HEK293 (cell line): ENCODE results near the gene DCANP1.

Experiments
- CTCF ChIA-PET: fragments of 350-600 bp; formaldehyde crosslinking; extraction: SDS; loops from one replicate; lab custom pipeline; 2021; ENCODE audit warnings: antibody characterized with exemption; lab: Yijun Ruan, JAX
- POLR2A ChIA-PET: fragments of 300-600 bp; formaldehyde crosslinking; extraction: SDS; loops from one replicate; lab custom pipeline; 2020; ENCODE audit warnings: antibody characterized with exemption, inconsistent platforms; lab: Yijun Ruan, JAX
- H3K27ac ChIP-seq: fragments of 200-500 bp; sonication (Bioruptor generic); 2 replicates; pipeline ENCODE4 v1.5.1; 2014; ENCODE audit warnings: low read depth, low read length, control low read depth, inconsistent platforms; ENCODE audit errors: extremely low read depth
- H3K36me3 ChIP-seq, 2 experiments: fragments of 200-500 bp in 1 of 2; sonication (Bioruptor generic) in 1 of 2; 1 replicate in 1 of 2; 2 replicates in 1 of 2; pipeline ENCODE4 v1.5.1; 2014 to 2017; ENCODE audit warnings: inconsistent platforms in 2 of 2, low read length in 2 of 2; ENCODE audit not compliant: control insufficient read depth in 2 of 2, insufficient read depth in 1 of 2
- H3K4me1 ChIP-seq: fragments of 200-500 bp; sonication (Bioruptor generic); 2 replicates; pipeline ENCODE4 v1.5.1; 2014; ENCODE audit warnings: mild to moderate bottlenecking, low read length, inconsistent platforms; ENCODE audit not compliant: control insufficient read depth, insufficient read depth
- H3K4me3 ChIP-seq: 2 replicates; pipeline ENCODE4 v1.5.1; 2011; ENCODE audit warnings: low read depth, mild to moderate bottlenecking, control low read depth, low read length, moderate library complexity
- H3K9me3 ChIP-seq: fragments of 200-500 bp; sonication (Bioruptor generic); 2 replicates; pipeline ENCODE4 v1.5.1; 2014; ENCODE audit warnings: low read depth, low read length, inconsistent platforms; ENCODE audit not compliant: control insufficient read depth, insufficient read depth
- EGR2 ChIP-seq: fragments of 450-650 bp; formaldehyde crosslinking; IDR thresholded peaks from 2 replicates; pipeline ENCODE4 v1.5.1; 2016; ENCODE audit warnings: low read depth, missing biosample characterization, missing genetic modification characterization
- GFI1B ChIP-seq: fragments of 450-650 bp; formaldehyde crosslinking; IDR thresholded peaks from 2 replicates; pipeline ENCODE4 v1.5.1; 2016; ENCODE audit warnings: missing biosample characterization, missing genetic modification characterization
- GLIS1 ChIP-seq: fragments of 450-650 bp; formaldehyde crosslinking; IDR thresholded peaks from 2 replicates; pipeline ENCODE4 v1.5.1; 2016; ENCODE audit warnings: missing biosample characterization, missing genetic modification characterization
- IKZF3 ChIP-seq: fragments of 450-650 bp; IDR thresholded peaks from 2 replicates; pipeline ENCODE4 v1.5.0; 2018; ENCODE audit warnings: missing biosample characterization, mild to moderate bottlenecking, missing genetic modification characterization, moderate library complexity
- ZBTB7A ChIP-seq: fragments of 450-650 bp; formaldehyde crosslinking; IDR thresholded peaks from 2 replicates; pipeline ENCODE4 v1.5.1; 2016; ENCODE audit warnings: low read depth, missing biosample characterization, missing genetic modification characterization
- ZNF155 ChIP-seq: fragments of 450-650 bp; formaldehyde crosslinking; IDR thresholded peaks from 2 replicates; pipeline ENCODE4 v1.5.1; 2016; ENCODE audit warnings: missing biosample characterization, missing genetic modification characterization
- ZNF169 ChIP-seq: fragments of 450-650 bp; formaldehyde crosslinking; IDR thresholded peaks from 2 replicates; pipeline ENCODE4 v1.5.1; 2016; ENCODE audit warnings: missing biosample characterization, missing genetic modification characterization
- ZNF223 ChIP-seq: fragments of 450-650 bp; formaldehyde crosslinking; IDR thresholded peaks from 2 replicates; pipeline ENCODE4 v1.5.1; 2016; ENCODE audit warnings: missing biosample characterization, missing genetic modification characterization
- ZNF248 ChIP-seq: fragments of 450-650 bp; formaldehyde crosslinking; IDR thresholded peaks from 2 replicates; pipeline ENCODE4 v1.5.1; 2017; ENCODE audit warnings: missing biosample characterization, missing genetic modification characterization
- ZNF302 ChIP-seq: fragments of 450-650 bp; formaldehyde crosslinking; IDR thresholded peaks from 2 replicates; pipeline ENCODE4 v1.5.1; 2016; ENCODE audit warnings: missing biosample characterization, missing genetic modification characterization, low read depth
- ZNF398 ChIP-seq: fragments of 450-650 bp; formaldehyde crosslinking; IDR thresholded peaks from 2 replicates; pipeline ENCODE4 v1.5.1; 2017; ENCODE audit warnings: missing biosample characterization, missing genetic modification characterization
- ZNF423 ChIP-seq: fragments of 450-650 bp; formaldehyde crosslinking; IDR thresholded peaks from 2 replicates; pipeline ENCODE4 v1.5.1; 2016; ENCODE audit warnings: missing biosample characterization, missing genetic modification characterization
- ZNF449 ChIP-seq: fragments of 450-650 bp; formaldehyde crosslinking; IDR thresholded peaks from 2 replicates; pipeline ENCODE4 v1.5.1; 2017; ENCODE audit warnings: missing biosample characterization, mild to moderate bottlenecking, missing genetic modification characterization, moderate library complexity
- ZNF513 ChIP-seq: fragments of 450-650 bp; IDR thresholded peaks from 2 replicates; pipeline ENCODE4 v1.5.1; 2018; ENCODE audit warnings: missing biosample characterization, missing genetic modification characterization
- ZNF518A ChIP-seq: fragments of 450-650 bp; formaldehyde crosslinking; conservative IDR thresholded peaks from 2 replicates; pipeline ENCODE4 v1.5.1; 2016; ENCODE audit warnings: low read depth, missing biosample characterization, missing genetic modification characterization
- ZNF555 ChIP-seq: fragments of 450-650 bp; formaldehyde crosslinking; conservative IDR thresholded peaks from 2 replicates; pipeline ENCODE4 v1.5.1; 2017; ENCODE audit warnings: missing biosample characterization, mild to moderate bottlenecking, missing genetic modification characterization, inconsistent platforms
- TF ChIP-seq, protein P1 (sequence below): fragments of 450-650 bp; formaldehyde crosslinking; IDR thresholded peaks from 2 replicates; pipeline ENCODE4 v1.5.1; 2016; ENCODE audit warnings: missing biosample characterization, missing genetic modification characterization
- TF ChIP-seq, protein P2 (sequence below): sonication (generic); formaldehyde crosslinking; IDR thresholded peaks from 2 replicates; pipeline ENCODE4 v1.8.1; 2022; ENCODE audit warnings: mild to moderate bottlenecking, moderate library complexity, missing genetic modification reagents

DCANP1 gene

GRCh38 chr5:135481387-135481786 lies 34.2 kb upstream of the DCANP1 start:
- TF ChIP-seq ZNF302 (tag by site-specific recombination) = no peak
- TF ChIP-seq, protein P1, sequence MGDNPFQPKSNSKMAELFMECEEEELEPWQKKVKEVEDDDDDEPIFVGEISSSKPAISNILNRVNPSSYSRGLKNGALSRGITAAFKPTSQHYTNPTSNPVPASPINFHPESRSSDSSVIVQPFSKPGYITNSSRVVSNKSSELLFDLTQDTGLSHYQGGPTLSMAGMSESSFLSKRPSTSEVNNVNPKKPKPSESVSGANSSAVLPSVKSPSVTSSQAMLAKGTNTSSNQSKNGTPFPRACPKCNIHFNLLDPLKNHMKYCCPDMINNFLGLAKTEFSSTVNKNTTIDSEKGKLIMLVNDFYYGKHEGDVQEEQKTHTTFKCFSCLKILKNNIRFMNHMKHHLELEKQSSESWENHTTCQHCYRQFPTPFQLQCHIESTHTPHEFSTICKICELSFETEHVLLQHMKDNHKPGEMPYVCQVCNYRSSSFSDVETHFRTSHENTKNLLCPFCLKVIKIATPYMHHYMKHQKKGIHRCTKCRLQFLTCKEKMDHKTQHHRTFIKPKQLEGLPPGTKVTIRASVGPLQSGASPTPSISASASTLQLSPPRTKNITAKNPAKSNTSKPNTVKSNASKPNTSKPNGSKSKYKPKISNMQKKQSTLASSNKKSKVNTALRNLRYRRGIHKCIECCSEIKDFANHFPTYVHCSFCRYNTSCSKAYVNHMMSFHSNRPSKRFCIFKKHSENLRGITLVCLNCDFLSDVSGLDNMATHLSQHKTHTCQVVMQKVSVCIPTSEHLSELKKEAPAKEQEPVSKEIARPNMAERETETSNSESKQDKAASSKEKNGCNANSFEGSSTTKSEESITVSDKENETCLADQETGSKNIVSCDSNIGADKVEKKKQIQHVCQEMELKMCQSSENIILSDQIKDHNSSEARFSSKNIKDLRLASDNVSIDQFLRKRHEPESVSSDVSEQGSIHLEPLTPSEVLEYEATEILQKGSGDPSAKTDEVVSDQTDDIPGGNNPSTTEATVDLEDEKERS (tag by site-specific recombination) = no peak
- no peak for TF ChIP-seq ZNF169 (tag by site-specific recombination)
- TF ChIP-seq ZNF513 (tag by site-specific recombination) = no peak
- no peak for TF ChIP-seq ZNF423 (tag by site-specific recombination)
- TF ChIP-seq GLIS1 = no peak
- no peak for TF ChIP-seq ZNF248 (tag by site-specific recombination)
- no peak for TF ChIP-seq ZNF518A (tag by site-specific recombination)
- no peak for TF ChIP-seq ZNF449 (tag by site-specific recombination)
- TF ChIP-seq ZNF223 = no peak
- TF ChIP-seq EGR2 (tag by site-specific recombination) = no peak
- CTCF ChIA-PET = no interaction called here
- Histone ChIP-seq H3K4me1 (peaks cover 5% of the 10 kb centered on the region; the same call in 1 of the 2 replicates), H3K9me3 (no peaks in the 10 kb centered on the region), H3K4me3 (no peak overlapping the region), H3K27ac (no peak overlapping the region), H3K36me3 (no peaks in the 10 kb centered on the region)
- POLR2A ChIA-PET = no interaction called here

GRCh38 chr5:135480511-135480910 lies 33.4 kb upstream of the DCANP1 start:
- Histone ChIP-seq H3K4me1 (peaks cover 5% of the 10 kb centered on the region; the same call in 1 of the 2 replicates), H3K4me3 (no peak overlapping the region), H3K27ac (no peak overlapping the region), H3K36me3 (no peaks in the 10 kb centered on the region)
- ChIA-PET POLR2A (no interaction called here), CTCF (interaction anchor here (0.6 to 4.8 kb wide), 8 partner anchors 15 to 362 kb away, joined by 3 to 31 read pairs (median 8); no protein-coding TSS in a partner anchor)
- TF ChIP-seq ZNF398 (no peak), IKZF3 (tag by site-specific recombination) (no peak), GFI1B (tag by site-specific recombination) (no peak), ZNF555 (no peak), ZBTB7A (tag by site-specific recombination) (no peak), EGR2 (tag by site-specific recombination) (no peak), ZNF155 (tag by site-specific recombination) (no peak)
- TF ChIP-seq, protein P2, sequence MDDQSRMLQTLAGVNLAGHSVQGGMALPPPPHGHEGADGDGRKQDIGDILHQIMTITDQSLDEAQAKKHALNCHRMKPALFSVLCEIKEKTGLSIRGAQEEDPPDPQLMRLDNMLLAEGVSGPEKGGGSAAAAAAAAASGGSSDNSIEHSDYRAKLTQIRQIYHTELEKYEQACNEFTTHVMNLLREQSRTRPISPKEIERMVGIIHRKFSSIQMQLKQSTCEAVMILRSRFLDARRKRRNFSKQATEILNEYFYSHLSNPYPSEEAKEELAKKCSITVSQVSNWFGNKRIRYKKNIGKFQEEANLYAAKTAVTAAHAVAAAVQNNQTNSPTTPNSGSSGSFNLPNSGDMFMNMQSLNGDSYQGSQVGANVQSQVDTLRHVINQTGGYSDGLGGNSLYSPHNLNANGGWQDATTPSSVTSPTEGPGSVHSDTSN (CRISPR knock-in tag) = no peak
- TF ChIP-seq, all 188 proteins: peak for 0
- no peaks in the 10 kb centered on the region for H3K9me3 ChIP-seq
